Measurements from ENCODE around the gene GPC4.
"Not testable (repeated sequence)": the region's sequence is repeated elsewhere in the genome, so short reads cannot be mapped to it uniquely, and the experiment has no call there.

Gene GPC4

GRCh38 chrX:133365871-133366611, 49.2 kb downstream of the GPC4 start:
- DNase-seq = peak; percentile 77

GRCh38 chrX:133364865-133365264, 50.4 kb downstream of the GPC4 start:
- DNase-seq = peak; percentile 13

GRCh38 chrX:133364196-133364595, 51.1 kb downstream of the GPC4 start:
- peak; percentile 49 for DNase-seq

DNA sequence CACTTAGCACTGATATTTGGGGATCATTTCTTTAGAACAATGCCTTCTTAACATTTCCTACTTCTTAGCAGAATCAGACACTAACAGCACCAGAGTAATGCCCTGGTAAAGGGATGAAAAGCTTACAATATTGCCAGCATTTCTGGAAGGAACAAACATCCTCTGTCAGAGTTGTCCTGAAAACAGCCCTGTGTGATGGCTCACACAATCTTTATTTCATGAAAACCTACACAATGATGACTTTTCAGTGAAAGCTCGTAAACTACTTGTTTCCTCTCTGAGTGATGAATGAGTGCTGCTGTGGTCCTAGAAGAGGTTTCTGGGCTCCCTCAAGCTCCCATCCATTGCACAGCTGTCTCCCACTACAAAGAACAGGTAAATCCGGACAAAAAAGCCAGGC, 52.8 kb downstream of the GPC4 start:
- no peak for DNase-seq

GRCh38 chrX:133359466-133359865, 55.8 kb downstream of the GPC4 start:
- DNase-seq = no peak

- no peak for DNase-seq
Measured at GRCh38 chrX:133353233-133353632, 62.1 kb downstream of the GPC4 start.

- peak; percentile 6 for DNase-seq
Measured at GRCh38 chrX:133350751-133351150, 64.5 kb downstream of the GPC4 start.

DNA sequence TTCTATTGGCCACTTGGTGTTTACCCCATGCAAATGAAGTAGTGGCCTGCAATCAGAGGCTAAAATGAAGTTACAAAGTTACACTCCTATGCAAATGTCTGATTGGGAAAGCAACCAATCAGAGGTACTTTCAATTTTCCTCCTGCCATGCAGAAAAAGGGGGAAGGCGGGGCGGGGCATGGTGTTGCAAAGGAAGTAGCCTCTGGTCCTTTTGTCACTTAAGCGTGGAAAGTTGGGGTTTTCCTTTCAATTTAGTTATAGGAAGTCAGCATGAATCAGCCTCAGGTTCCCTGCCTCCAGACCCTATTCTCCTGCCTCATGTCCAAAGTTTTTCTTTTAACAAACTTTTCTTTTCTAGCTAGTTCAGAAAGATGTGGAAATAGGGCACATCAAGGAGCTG, 69.3 kb downstream of the GPC4 start:
- no peak for DNase-seq

DNA sequence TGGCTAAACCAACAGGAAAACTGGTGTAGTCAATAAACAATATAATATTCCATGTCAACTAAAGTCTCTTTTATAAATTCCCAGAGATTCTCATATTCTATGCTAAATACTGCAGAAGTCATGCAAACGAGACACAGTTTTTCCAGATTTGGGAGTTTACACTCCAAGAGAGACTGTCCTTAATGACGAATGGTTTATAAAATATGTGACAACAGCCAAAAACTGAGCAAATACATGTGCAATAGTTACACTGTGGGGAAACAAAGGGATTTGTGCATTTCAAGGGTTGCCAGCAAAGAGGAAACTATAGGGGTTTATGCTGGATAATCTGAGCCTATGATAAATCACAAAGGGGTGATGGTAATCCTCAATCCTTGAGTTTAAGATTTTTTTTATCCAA, 75.7 kb downstream of the GPC4 start:
- DNase-seq = no peak

- no peak for DNase-seq
Measured at GRCh38 chrX:133337250-133337649, 78.0 kb downstream of the GPC4 start.

DNA sequence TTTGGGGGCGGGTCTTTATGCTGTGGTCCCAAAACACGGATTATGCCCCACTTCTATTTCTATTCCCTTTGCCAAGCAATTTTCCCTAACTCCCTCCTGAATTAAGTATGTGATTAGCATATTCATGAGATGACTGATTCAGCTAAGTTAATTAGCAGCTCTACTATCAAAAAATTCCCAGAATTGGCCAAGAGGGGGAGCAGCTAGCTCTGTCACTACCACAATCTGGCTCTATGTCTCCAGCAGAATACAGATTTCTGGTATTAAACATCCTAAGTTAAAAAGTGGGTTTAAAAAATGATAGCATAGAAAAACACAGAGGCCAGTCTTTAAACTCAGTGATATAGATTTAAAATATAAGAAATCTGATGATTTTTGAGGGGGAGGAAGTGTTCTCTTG, 80.3 kb downstream of the GPC4 start:
- peak; percentile 37 for DNase-seq

GRCh38 chrX:133333154-133333750, 82.0 kb downstream of the GPC4 start:
- no peak for DNase-seq

- no peak for DNase-seq
Measured at GRCh38 chrX:133332737-133333136, 82.6 kb downstream of the GPC4 start.

DNA sequence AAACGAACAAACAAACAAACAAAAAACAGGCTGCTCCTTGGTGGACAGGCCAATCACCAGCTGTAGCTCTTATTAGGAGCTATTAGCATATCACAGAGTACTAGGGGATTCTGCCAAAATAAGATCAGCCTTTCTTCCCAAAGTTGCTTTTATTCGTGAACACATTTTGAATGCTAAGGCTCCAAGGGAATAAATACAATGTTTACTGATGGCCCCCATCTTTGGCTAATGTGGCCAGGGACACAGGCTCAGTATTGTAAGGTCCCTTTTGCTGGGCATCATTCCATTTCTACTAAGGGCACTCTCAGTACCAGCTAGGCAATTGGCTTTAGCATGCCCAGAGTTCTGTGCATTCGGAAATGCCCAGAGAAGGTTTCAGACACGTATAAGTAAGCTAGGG, 84.3 kb downstream of the GPC4 start:
- DNase-seq = no peak

DNA sequence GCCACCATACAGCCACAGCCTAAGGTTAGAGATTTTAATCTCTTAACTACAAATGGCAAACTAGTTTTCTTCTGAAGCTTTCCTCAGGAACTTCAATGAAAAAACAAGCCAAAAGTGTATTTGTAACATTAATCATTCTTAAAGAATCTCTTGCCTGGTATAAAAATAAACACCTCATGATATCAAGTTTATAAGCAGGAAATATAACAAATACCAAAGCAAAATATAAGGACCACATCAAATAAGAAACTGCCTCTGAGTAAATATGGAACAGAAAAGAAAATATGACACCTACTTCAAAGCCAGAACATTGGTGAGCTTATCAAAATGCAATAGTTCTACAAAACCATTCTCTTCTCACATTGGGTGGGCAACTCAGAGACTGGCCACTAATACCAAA, 89.9 kb downstream of the GPC4 start:
- no peak for DNase-seq

DNA sequence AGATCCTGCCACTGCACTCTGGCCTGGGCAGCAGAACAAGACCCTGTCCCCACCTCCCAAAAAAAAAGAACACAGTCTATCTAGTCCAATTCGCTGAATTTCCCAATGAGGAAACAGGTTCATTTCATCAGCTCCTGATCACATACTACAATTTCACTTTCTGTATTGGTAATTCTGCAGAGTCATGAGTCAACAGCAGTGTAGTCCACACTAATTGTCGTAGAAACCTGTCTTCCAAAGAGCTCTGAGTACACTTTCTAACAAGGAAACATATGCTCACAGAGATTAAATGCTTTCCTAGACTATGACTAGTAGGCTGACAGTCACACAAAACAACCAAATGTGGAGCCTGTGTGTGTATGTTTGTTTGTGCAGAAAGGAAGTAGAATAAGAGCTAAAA, 91.9 kb downstream of the GPC4 start:
- DNase-seq = no peak

- not testable (repeated sequence) for DNase-seq
Measured at GRCh38 chrX:133322269-133322668, 93.0 kb downstream of the GPC4 start.

GRCh38 chrX:133321451-133321850, 93.8 kb downstream of the GPC4 start:
- DNase-seq = peak; percentile 54

GRCh38 chrX:133314281-133314680, 101.0 kb downstream of the GPC4 start:
- DNase-seq = no peak

- no peak for DNase-seq
Measured at GRCh38 chrX:133308499-133308897, 106.8 kb downstream of the GPC4 start.

DNA sequence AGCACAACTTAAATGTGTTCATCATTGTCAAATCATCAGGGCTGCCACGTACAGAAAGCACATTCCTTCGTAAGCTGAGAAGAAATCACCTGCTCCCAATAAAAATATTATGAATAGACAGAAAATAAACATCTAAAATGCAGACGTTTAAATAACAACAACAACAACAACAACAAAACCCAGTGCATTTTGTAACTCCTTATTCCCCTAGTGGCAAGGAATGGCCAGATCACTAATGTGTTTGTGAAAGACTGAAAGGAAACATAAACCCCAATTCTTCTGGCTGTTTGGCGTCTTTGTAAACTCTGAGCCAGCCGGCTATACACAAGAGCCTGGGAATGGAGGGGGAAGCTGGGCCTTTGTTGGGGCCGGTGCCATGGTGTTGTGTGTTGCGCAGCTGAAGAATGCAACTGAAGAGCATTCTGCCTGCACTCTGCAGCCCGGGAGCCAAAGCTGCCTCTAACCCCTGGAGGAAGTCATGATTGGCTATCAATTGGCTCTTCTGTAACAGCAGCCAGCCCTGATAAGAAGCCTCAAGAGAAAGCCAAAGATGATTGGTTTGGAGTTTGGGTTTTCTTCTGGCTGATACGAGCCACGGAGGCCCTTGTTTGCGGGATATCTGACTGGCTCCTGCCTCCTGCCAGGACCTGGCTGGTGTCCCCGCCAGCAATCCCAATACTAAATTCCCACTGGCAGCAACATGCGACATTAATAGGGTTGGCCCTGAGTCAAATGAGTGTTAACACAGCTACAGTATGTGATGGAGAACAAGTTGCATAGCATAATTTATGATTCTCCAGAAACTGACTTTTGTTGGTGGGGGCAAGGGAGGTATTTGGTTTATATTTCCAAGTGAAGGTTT, 107.4 kb downstream of the GPC4 start:
- DNase-seq = no peak

- no peak for DNase-seq
Measured at GRCh38 chrX:133307094-133307493, 108.2 kb downstream of the GPC4 start.

DNA sequence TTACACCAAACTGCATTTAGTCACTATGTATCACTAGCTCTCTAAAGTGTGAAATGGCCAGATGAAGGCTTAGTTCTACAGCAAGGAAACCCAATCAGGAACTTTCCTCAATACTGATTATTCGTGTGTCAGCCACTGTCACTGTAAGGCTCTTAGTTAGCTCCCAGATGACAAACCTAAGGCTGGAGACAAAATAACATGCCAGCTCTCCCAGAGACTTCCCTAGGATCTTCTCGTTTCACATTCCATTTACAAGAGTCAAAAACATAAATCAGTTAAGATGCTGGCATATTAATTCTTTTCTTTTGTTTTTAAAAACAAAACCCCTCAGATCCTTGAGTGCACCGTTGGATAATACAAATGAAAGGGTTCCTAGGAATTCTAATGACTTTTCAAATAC, 109.0 kb downstream of the GPC4 start:
- DNase-seq = peak; percentile 76

DNA sequence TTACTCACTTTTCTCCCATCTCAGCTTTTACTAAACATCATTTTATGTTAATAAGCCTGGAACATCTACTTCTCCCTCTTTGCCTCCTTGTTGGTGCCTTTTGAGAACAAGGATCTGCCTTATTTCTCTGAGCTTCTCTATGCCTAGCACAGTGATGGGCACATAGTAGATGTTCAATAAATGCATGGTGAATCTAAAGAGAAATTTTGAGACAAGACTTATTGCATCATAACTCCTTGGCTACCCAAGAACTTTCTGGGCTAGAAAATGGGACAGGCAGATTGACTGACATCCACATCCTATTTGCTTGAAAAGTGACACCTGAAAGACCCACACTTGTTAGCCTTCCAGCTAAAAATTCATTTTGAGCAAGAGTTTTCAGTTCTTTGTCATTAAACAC, 109.9 kb downstream of the GPC4 start:
- no peak for DNase-seq

All from fibroblast of skin of back (primary cell).